HL-60/S4 treated with retinoic acid at 250 ng/mL for 4 days and 3 days (cell line): Measurements from ENCODE around the gene HPCAL1.
"Not testable (repeated sequence)": the region's sequence is repeated elsewhere in the genome, so short reads cannot be mapped to it uniquely, and the experiment has no call there.

Experiments used
- in situ Hi-C: fragments of 300-500 bp; cut with MboI; formaldehyde crosslinking; loops from 2 replicates; pipeline ENCODE4 v1.7.0; 2022; ENCODE audit warnings: low sequenced_read_pairs

HPCAL1 gene

GRCh38 chr2:10283106-10284062, 19.3 kb upstream of the HPCAL1 start:
- in situ Hi-C loops = no loop called here

GRCh38 chr2:10284108-10284870, 18.4 kb upstream of the HPCAL1 start:
- in situ Hi-C loops = no loop called here

- in situ Hi-C loops = no loop called here
Measured at GRCh38 chr2:10285191-10285555, 17.5 kb upstream of the HPCAL1 start.

GRCh38 chr2:10285556-10286198, 17.0 kb upstream of the HPCAL1 start:
- in situ Hi-C loops = no loop called here

GRCh38 chr2:10286216-10287037, 16.3 kb upstream of the HPCAL1 start:
- in situ Hi-C loops = no loop called here

- in situ Hi-C loops = no loop called here
Measured at GRCh38 chr2:10287761-10288160, 14.9 kb upstream of the HPCAL1 start.

- in situ Hi-C loops = no loop called here
Measured at GRCh38 chr2:10288606-10289005, 14.1 kb upstream of the HPCAL1 start.

- in situ Hi-C loops = no loop called here
Measured at GRCh38 chr2:10289352-10289751, 13.4 kb upstream of the HPCAL1 start.

GRCh38 chr2:10289891-10290290, 12.8 kb upstream of the HPCAL1 start:
- in situ Hi-C loops = no loop called here

GRCh38 chr2:10291376-10291775, 11.3 kb upstream of the HPCAL1 start:
- in situ Hi-C loops = not testable (repeated sequence)

- in situ Hi-C loops = no loop called here
Measured at GRCh38 chr2:10292033-10292432, 10.7 kb upstream of the HPCAL1 start.

- in situ Hi-C loops = no loop called here
Measured at GRCh38 chr2:10293603-10294002, 9.1 kb upstream of the HPCAL1 start.

- in situ Hi-C loops = no loop called here
Measured at GRCh38 chr2:10294077-10294476, 8.6 kb upstream of the HPCAL1 start.

GRCh38 chr2:10295649-10296048, 7.1 kb upstream of the HPCAL1 start:
- in situ Hi-C loops = not testable (repeated sequence)

GRCh38 chr2:10296142-10296541, 6.6 kb upstream of the HPCAL1 start:
- in situ Hi-C loops = no loop called here

GRCh38 chr2:10297191-10297830, 5.4 kb upstream of the HPCAL1 start:
- in situ Hi-C loops = no loop called here

GRCh38 chr2:10297959-10298531, 4.7 kb upstream of the HPCAL1 start:
- in situ Hi-C loops = no loop called here

GRCh38 chr2:10298777-10299176, 3.9 kb upstream of the HPCAL1 start:
- in situ Hi-C loops = not testable (repeated sequence)

GRCh38 chr2:10300328-10300920, 2.3 kb upstream of the HPCAL1 start:
- in situ Hi-C loops = no loop called here
